ENCODE measurements around the gene VIT.
"Not testable (repeated sequence)": the region's sequence is repeated elsewhere in the genome, so short reads cannot be mapped to it uniquely, and the experiment has no call there.

VIT gene

GRCh38 chr2:36819095-36819711, 122.7 kb downstream of the VIT start:
- DNase-seq (ENCODE audit: insufficient read length) (no peak), FAIRE-seq (no peak)
- TF ChIP-seq TAF1 (IDR thresholded peaks at IDR 0.05; ENCODE audit: borderline replicate concordance, low read depth, low read length) (no peak), POLR2AphosphoS5 (IDR thresholded peaks at IDR 0.05; ENCODE audit: low read depth, low read length) (no peak), POLR2A (IDR thresholded peaks at IDR 0.05; ENCODE audit: low read depth, low read length) (no peak)

GRCh38 chr2:36820942-36821605, 124.6 kb downstream of the VIT start:
- FAIRE-seq (no peak), DNase-seq (ENCODE audit: insufficient read length) (no peak)
- TF ChIP-seq TAF1 (IDR thresholded peaks at IDR 0.05; ENCODE audit: borderline replicate concordance, low read depth, low read length) (no peak), POLR2A (IDR thresholded peaks at IDR 0.05; ENCODE audit: low read depth, low read length) (no peak), POLR2AphosphoS5 (IDR thresholded peaks at IDR 0.05; ENCODE audit: low read depth, low read length) (no peak)

- TF ChIP-seq POLR2AphosphoS5 (IDR thresholded peaks at IDR 0.05; ENCODE audit: low read depth, low read length): no peak
- DNase-seq (ENCODE audit: insufficient read length) (no peak), FAIRE-seq (no peak)
These were observed 127.4 kb downstream of the VIT start for GRCh38 chr2:36823862-36824261.

GRCh38 chr2:36824273-36824672, 127.8 kb downstream of the VIT start:
- no peak for TF ChIP-seq POLR2A (IDR thresholded peaks at IDR 0.05; ENCODE audit: low read depth, low read length)
- no peak for TF ChIP-seq POLR2AphosphoS5 (IDR thresholded peaks at IDR 0.05; ENCODE audit: low read depth, low read length)
- no peak for DNase-seq (ENCODE audit: insufficient read length)
- FAIRE-seq: no peak

- DNase-seq (ENCODE audit: insufficient read length); FAIRE-seq: not testable (repeated sequence)
These were observed 128.2 kb downstream of the VIT start for GRCh38 chr2:36824683-36825082.

GRCh38 chr2:36831185-36831584, 134.7 kb downstream of the VIT start:
- TF ChIP-seq TAF1 (IDR thresholded peaks at IDR 0.05; ENCODE audit: borderline replicate concordance, low read depth, low read length) (no peak), POLR2AphosphoS5 (IDR thresholded peaks at IDR 0.05; ENCODE audit: low read depth, low read length) (no peak), POLR2A (IDR thresholded peaks at IDR 0.05; ENCODE audit: low read depth, low read length) (no peak)
- DNase-seq (ENCODE audit: insufficient read length) (no peak), FAIRE-seq (no peak)

GRCh38 chr2:36834203-36834602, 137.7 kb downstream of the VIT start:
- DNase-seq (ENCODE audit: insufficient read length) (no peak), FAIRE-seq (no peak)
- no peak for TF ChIP-seq POLR2AphosphoS5 (IDR thresholded peaks at IDR 0.05; ENCODE audit: low read depth, low read length)

GRCh38 chr2:36834731-36835524, 138.4 kb downstream of the VIT start:
- no peak for FAIRE-seq
- DNase-seq (ENCODE audit: insufficient read length): no peak
- TF ChIP-seq TAF1 (IDR thresholded peaks at IDR 0.05; ENCODE audit: borderline replicate concordance, low read depth, low read length): no peak
- no peak for TF ChIP-seq POLR2AphosphoS5 (IDR thresholded peaks at IDR 0.05; ENCODE audit: low read depth, low read length)
- no peak for TF ChIP-seq POLR2A (IDR thresholded peaks at IDR 0.05; ENCODE audit: low read depth, low read length)

GRCh38 chr2:36839976-36840617, 143.6 kb downstream of the VIT start:
- DNase-seq (ENCODE audit: insufficient read length) (no peak), FAIRE-seq (no peak)
- TF ChIP-seq TAF1 (IDR thresholded peaks at IDR 0.05; ENCODE audit: borderline replicate concordance, low read depth, low read length) (no peak), POLR2AphosphoS5 (IDR thresholded peaks at IDR 0.05; ENCODE audit: low read depth, low read length) (no peak), POLR2A (IDR thresholded peaks at IDR 0.05; ENCODE audit: low read depth, low read length) (no peak)

GRCh38 chr2:36843838-36844237, 147.3 kb downstream of the VIT start:
- no peak for FAIRE-seq
- no peak for TF ChIP-seq POLR2A (IDR thresholded peaks at IDR 0.05; ENCODE audit: low read depth, low read length)
- no peak for TF ChIP-seq TAF1 (IDR thresholded peaks at IDR 0.05; ENCODE audit: borderline replicate concordance, low read depth, low read length)
- no peak for TF ChIP-seq POLR2AphosphoS5 (IDR thresholded peaks at IDR 0.05; ENCODE audit: low read depth, low read length)
- no peak for DNase-seq (ENCODE audit: insufficient read length)

GRCh38 chr2:36849265-36849664, 152.8 kb downstream of the VIT start:
- TF ChIP-seq POLR2A (IDR thresholded peaks at IDR 0.05; ENCODE audit: low read depth, low read length): no peak
- no peak for TF ChIP-seq TAF1 (IDR thresholded peaks at IDR 0.05; ENCODE audit: borderline replicate concordance, low read depth, low read length)
- TF ChIP-seq POLR2AphosphoS5 (IDR thresholded peaks at IDR 0.05; ENCODE audit: low read depth, low read length): no peak
- DNase-seq (ENCODE audit: insufficient read length) (no peak), FAIRE-seq (no peak)

GRCh38 chr2:36854241-36854640, 157.7 kb downstream of the VIT start:
- TF ChIP-seq POLR2A (IDR thresholded peaks at IDR 0.05; ENCODE audit: low read depth, low read length) (no peak), POLR2AphosphoS5 (IDR thresholded peaks at IDR 0.05; ENCODE audit: low read depth, low read length) (no peak), TAF1 (IDR thresholded peaks at IDR 0.05; ENCODE audit: borderline replicate concordance, low read depth, low read length) (no peak)
- FAIRE-seq (no peak), DNase-seq (ENCODE audit: insufficient read length) (no peak)
